ENCODE results near the gene FAM229A. TPM values are rescaled to one million over a fixed set of nuclear protein-coding genes. Genes with fewer than 3 reads are reported as not detected.

The FAM229A gene
- total RNA-seq, 1 experiment from 2014 or later, result 0.74 TPM

GRCh38 chr1:32335790-32336590, 26.3 kb downstream of the FAM229A start, which contains the start of gene MARCKSL1:
Gene MARCKSL1, minus strand, starts transcription at chr1:32336233. Its CDS starts 200 bp downstream, at chr1:32336033.
- in situ Hi-C loops (cut with HindIII; ENCODE audit: low pct_unique_long_range_greater_than_20kb, low sequenced_read_pairs), result no loop called here
- DNase-seq (ENCODE audit: low read depth, low spot score), result peak; percentile 62

DNA sequence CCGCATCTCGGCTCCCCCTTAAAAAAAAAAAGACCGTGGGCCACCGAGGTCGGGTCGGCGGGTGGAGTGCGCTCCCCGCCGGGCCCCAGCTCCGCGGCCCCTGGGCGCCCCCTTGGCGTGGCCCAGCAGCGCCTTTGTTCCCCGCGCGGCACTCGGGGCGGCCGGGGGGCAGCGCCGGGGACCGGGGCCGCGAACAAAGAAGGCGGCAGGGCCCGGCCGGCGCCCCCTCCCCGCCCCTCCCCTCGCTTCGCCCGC, 26.8 kb downstream of the FAM229A start:
- in situ Hi-C loops (cut with HindIII; ENCODE audit: low pct_unique_long_range_greater_than_20kb, low sequenced_read_pairs), result no loop called here

DNA sequence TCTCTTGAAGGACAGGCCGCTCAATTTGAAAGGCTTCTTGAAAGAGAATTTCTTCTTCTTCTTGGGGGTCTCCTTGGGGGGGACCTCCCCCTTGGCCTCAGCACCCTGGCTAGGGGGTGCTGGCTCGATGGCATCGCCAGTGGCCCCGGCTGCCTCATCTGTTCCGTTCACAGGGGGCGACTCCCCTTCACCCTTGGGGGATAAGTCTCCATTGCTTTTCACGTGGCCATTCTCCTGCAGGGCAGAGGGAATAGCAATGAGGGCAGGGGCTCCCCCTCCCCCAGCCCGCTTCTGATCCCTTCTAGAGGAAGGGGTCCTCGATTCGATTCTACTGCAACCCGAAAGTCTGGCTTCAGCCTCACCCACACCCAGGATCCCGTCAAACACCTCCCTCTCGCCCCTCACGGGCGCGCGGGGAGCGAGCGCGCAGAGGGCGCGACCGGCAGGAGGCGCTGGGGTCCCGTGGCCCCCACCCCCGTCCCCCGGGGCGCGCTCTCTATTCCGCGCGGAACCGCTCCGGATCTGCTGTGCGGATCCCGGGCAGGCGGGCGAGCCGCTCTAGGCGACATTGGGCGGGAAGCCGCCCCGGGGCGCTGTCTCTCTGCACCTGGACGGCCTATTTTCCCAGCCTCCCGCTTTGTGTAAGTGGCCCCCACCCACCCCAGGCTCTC, 27.3 kb downstream of the FAM229A start:
- in situ Hi-C loops (cut with HindIII; ENCODE audit: low pct_unique_long_range_greater_than_20kb, low sequenced_read_pairs), result no loop called here
- DNase-seq (ENCODE audit: low read depth, low spot score), result peak; percentile 32

More for the DNA sequence above, 26.8 kb downstream of the FAM229A start:
- DNase-seq (ENCODE audit: low read depth, low spot score), result no peak

GRCh38 chr1:32334274-32334861, 27.9 kb downstream of the FAM229A start:
- no peak for DNase-seq (ENCODE audit: low read depth, low spot score)
- in situ Hi-C loops (cut with HindIII; ENCODE audit: low pct_unique_long_range_greater_than_20kb, low sequenced_read_pairs), result no loop called here

DNA sequence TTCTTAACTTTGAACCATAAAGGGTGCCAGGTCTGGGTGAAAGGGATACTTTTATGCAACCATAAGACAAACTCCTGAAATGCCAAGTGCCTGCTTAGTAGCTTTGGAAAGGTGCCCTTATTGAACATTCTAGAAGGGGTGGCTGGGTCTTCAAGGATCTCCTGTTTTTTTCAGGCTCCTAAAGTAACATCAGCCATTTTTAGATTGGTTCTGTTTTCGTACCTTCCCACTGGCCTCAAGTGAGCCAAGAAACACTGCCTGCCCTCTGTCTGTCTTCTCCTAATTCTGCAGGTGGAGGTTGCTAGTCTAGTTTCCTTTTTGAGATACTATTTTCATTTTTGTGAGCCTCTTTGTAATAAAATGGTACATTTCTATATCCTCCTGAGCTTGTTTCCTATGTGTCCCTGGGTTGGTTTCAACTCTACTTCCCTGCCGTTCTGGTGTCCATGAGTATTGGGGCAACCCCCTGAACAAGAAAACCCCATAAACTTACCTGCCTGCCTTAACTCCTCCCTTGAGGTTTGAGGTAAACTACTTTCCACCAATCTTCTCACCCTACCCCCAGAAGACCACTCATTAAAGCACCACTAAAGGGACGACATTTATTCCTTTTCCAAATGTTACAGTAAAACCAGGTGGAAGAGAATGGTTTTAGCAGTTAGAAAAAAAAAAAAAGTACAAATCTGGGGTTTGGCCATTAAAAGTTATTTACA, 28.9 kb downstream of the FAM229A start:
- in situ Hi-C loops (cut with HindIII; ENCODE audit: low pct_unique_long_range_greater_than_20kb, low sequenced_read_pairs), result no loop called here
- DNase-seq (ENCODE audit: low read depth, low spot score), result no peak

GRCh38 chr1:32332290-32333079, 29.8 kb downstream of the FAM229A start:
- no peak for DNase-seq (ENCODE audit: low read depth, low spot score)
- in situ Hi-C loops (cut with HindIII; ENCODE audit: low pct_unique_long_range_greater_than_20kb, low sequenced_read_pairs), result no loop called here

GRCh38 chr1:32331549-32331948, 30.7 kb downstream of the FAM229A start:
- in situ Hi-C loops (cut with HindIII; ENCODE audit: low pct_unique_long_range_greater_than_20kb, low sequenced_read_pairs), result no loop called here
- no peak for DNase-seq (ENCODE audit: low read depth, low spot score)

- in situ Hi-C loops (cut with HindIII; ENCODE audit: low pct_unique_long_range_greater_than_20kb, low sequenced_read_pairs), result no loop called here
- no peak for DNase-seq (ENCODE audit: low read depth, low spot score)
Observed at GRCh38 chr1:32330558-32331151, 31.6 kb downstream of the FAM229A start.

DNA sequence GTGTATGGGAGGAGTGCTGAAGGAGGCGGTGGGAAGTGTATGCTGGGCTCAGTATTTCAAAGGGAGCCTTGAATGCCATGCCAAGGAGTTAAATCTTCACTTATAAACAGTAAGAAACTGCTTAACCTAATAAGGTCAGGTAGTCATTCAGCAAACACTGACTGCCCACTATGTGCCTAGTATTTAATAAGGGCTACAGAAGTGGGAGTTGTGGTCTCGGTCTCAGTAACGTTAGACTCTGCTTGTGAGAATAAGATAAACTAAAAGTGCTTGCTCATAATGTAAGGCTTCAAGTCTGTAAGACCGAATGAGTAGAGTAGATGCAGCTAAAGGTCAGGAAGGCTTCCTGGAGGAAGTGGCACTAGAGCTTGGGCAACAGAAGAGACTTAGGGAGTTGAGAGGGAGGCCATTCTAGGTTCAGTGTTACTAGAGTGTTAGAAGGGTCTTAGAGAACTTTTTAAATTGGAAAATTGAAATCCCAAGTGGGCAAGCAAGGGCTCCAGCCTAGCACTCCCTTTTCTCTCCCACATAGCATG, 32.3 kb downstream of the FAM229A start:
- DNase-seq (ENCODE audit: low read depth, low spot score), result no peak
- in situ Hi-C loops (cut with HindIII; ENCODE audit: low pct_unique_long_range_greater_than_20kb, low sequenced_read_pairs), result no loop called here

- in situ Hi-C loops (cut with HindIII; ENCODE audit: low pct_unique_long_range_greater_than_20kb, low sequenced_read_pairs), result no loop called here
- no peak for DNase-seq (ENCODE audit: low read depth, low spot score)
Observed at GRCh38 chr1:32327204-32327603, 35.1 kb downstream of the FAM229A start.

DNA sequence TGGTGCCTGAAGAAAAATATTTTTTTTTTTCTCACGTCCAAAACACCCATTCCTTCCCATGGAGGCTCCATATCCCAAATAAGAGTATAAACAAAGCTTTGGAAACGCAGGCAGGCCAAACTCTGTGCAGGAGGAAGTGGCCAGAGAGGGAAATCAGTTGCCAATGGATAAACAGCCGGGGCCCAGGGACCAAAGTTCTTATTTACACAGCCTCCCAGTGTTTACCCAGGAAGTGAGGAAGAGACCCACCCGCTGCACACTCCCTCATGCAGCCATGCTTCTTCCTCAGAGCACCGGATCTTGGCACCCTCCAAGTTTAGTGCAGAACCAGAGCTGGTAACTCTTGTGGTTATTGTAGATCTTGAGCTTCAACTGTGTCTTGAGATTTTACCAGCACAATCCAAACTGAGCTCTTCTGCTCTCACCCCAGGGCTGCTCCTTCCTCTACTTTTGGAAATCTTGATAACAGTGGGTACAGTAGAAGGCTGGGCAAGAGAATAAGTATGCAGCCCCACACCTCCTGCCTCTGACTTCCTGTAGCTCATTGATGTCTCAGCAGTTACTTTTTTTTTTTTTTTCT, 40.5 kb downstream of the FAM229A start:
- DNase-seq (ENCODE audit: low read depth, low spot score), result no peak
- in situ Hi-C loops (cut with HindIII; ENCODE audit: low pct_unique_long_range_greater_than_20kb, low sequenced_read_pairs), result no loop called here

- no peak for DNase-seq (ENCODE audit: low read depth, low spot score)
- in situ Hi-C loops (cut with HindIII; ENCODE audit: low pct_unique_long_range_greater_than_20kb, low sequenced_read_pairs), result no loop called here
Observed at GRCh38 chr1:32318127-32318869, 44.0 kb downstream of the FAM229A start.

DNA sequence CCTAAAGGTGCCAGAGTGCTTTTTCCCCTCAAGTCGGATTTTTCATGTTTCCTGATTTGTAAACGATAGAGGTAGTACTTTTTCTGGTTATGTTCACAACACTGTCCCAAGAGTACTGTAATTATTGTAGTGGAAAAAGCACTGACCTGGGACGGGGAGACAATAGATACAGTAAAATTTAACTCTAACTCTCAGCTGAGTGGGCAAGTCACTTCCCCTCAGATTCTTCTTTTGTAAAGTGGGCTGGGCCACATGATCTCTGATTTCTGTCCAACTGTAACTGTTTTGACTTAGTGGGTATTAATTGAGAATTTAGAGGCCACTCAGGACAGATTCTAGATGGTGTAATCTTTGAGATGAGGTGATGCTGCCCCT, 45.4 kb downstream of the FAM229A start:
- no peak for DNase-seq (ENCODE audit: low read depth, low spot score)
- in situ Hi-C loops (cut with HindIII; ENCODE audit: low pct_unique_long_range_greater_than_20kb, low sequenced_read_pairs), result no loop called here

DNA sequence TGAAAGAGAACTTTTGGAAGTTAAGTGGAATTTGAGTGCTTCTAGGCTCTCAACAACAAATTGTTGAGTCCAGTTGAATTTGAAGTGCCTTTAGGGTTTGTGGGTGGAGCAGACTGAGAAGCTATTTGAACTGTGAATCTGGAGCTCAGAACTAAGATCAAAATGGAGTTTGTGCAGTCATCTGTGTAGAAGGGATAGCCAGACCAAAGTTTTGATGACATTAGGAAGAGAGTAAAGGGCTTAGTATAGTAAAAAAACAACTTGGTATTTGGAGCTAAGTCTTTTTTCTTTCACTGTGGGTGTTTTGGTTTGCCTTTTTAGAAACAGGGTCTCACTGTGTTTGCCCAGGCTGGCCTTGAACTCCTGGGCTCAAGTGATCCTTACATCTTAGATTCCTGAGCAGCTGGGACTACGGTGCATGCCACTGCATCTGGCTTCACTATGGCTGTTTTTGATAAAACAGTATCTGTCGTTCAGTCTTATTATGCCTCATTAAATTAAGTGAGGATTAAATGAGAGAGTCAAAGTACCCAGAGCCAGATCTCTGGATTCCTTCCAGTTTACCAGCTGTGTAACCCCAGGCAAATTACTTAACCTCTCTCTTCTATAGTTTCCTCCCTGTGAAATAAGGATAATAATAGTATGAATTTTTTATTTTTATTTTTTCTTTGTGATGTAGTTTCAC, 50.4 kb downstream of the FAM229A start:
- DNase-seq (ENCODE audit: low read depth, low spot score), result no peak
- in situ Hi-C loops (cut with HindIII; ENCODE audit: low pct_unique_long_range_greater_than_20kb, low sequenced_read_pairs), result no loop called here

Data from SK-MEL-5 (cell line).